NCI-H510A treated with DMSO at 0.1 percent for 48 hours (cell line): ENCODE results near the gene MFSD6L.

Source experiments
- DNase-seq: peaks from one replicate; lab custom pipeline; 2025; lab: John Stamatoyannopoulos, UW

MFSD6L gene

DNA sequence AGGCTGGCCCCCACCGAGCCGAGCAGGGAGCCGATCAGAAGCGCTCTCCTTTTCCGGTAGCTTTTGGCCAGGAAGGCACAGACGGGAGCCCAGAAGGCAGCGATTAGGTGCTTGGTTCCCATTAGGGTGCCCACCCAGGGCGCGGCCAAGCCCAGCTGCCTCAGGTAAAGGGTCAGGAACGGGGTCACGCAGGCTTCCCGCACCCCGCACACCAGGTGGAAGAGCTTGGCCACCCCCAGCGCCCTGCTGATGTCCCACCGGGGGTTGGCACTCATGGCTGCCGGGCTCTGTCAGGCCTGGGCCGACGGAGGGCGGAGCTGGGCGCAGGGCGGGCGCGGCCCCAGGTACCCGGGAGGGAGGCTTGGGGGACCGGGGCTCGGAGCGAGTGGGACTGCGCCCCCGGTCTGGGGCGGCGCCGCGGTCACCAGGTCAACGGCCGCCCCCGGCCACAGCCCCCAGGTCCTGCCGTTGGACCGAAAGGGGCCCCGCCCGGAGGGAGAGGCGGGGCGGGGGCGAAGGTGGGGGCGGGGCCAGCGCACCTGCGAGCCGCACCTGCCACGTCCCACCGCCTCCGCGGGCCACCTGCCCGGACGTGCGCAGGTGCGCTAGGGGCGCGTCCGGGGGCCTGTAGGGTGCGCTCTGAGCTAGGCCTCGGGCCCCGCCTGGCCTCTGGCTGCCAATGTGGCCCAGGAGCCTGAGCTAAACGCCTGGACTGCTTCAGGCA, at the start of gene MFSD6L:
TSS of gene MFSD6L (minus strand) at position 520 of the 724 bp plus-strand sequence. CDS start at position 275, 245 bp downstream.
- DNase-seq: no peak

DNA sequence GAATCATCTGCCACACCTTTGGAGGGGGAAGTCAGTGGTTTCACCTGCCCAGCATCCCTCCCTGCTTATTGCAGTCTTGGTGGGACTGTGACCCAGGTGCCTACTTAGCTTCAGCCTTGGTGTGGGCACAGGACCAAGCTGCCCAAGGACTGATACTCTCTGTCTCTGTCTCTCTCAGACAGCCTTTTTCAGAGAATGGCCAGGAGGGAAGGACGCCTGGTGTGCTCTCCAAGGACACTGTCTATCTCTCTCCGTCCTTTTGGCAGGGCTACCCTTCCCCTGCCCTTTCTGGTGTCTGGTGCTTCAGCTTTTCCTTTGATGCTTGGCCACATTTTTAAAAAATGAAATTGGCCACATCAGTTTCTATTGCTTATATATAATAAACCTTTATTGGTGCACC, 48.7 kb upstream of the MFSD6L start:
- DNase-seq: no peak

DNA sequence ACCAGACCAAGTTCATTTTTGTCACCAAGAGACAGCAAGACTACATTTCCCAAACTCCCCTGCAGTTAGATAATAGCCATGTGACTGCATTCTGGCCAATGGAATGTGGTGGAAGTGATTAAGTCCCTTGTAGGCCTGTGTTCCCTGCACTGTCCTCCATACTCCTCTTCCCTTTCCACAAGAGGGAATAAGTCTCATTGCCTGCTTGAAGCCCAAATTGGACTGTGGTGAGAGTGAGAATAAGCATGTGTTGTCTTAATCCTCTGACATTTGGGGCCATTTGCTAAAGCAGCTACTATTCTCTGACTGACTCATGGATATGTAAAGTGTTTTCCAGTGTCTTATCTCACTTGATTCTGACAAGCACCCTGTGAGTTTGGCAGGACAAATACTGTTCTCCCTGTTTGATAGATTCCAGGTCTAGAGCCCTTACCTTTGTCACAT, 47.6 kb upstream of the MFSD6L start:
- DNase-seq: no peak

DNA sequence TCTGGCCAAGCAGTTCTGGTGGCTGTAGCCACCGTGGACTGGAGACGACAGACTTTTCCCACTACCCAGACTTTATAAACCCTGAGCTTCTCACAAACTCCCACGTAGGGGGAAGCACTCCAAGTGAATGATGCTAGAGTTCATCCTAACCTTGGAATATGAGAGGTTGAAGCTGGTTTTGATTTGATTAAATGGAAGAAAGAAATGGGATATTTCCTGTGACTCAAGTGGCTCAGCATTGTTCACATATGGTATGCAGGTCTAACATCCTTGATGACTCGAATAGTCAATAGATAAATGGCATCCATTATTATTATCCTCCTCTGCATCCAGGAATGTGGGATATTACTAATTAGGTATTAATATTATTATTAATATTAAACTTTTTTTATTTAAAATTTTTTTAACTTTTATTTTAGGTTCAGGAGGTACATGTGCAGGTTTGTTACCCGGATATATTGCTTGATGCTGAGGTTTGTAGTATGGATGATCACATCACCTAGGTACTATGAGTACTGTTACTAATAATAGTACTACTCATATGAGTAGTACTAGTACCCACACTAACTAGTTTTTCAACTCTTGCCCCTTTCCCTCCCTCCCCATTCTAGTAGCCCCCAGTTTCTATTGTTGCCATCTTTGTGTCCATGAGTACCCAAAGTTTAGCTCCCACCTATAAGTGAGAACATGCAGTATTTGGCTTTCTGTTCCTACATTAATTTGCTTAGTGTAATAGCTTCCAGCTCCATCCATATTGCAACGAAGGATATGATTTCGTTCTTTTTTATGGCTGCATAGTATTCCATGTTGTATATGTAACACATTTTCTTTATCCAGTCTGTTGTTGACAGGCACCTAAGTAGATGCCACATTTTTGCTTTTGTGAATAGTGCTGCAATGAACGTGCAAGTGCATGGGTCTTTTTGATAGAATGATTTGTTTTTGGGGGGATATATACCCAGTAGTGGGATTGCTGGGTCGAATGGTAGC, 45.4 kb upstream of the MFSD6L start:
- no peak for DNase-seq

DNA sequence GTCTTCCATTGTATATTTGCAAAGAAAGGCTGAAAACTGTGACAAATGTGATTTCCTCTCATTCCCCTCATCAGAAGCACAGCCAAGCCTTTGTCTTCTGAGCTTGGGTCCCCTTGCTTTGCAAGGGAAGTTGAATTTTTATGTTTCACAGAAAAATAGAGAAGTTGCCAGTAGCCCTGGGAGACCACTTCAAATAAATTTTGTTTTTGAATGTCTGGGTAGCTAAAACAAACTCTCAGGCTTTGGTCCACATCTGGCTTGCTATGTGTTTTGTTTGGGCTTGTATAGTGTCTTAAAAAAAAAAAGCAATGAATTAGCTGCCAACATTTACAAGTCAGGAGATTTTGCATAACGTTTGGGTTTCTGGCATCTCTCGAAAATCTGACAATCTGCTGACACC, 44.2 kb upstream of the MFSD6L start:
- no peak for DNase-seq

DNA sequence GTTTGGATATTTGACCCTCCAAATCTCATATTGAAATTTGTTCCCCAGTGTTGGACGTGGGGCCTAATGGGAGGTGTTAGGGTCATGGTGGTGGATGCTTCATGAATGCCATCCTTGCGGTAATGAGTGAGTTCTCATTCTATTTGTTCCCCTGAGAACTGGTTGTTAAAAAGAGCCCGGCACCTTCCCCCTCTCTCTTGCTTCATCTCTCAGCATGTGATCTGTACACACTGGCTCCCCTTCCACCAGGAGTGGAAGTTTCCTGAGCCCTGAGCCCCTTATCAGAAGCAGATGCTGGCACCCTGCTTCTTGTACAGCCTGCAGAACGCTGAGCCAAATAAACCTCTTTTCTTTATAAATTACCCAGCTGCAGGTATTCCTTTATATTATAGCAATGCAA, 42.7 kb upstream of the MFSD6L start:
- DNase-seq: no peak

DNA sequence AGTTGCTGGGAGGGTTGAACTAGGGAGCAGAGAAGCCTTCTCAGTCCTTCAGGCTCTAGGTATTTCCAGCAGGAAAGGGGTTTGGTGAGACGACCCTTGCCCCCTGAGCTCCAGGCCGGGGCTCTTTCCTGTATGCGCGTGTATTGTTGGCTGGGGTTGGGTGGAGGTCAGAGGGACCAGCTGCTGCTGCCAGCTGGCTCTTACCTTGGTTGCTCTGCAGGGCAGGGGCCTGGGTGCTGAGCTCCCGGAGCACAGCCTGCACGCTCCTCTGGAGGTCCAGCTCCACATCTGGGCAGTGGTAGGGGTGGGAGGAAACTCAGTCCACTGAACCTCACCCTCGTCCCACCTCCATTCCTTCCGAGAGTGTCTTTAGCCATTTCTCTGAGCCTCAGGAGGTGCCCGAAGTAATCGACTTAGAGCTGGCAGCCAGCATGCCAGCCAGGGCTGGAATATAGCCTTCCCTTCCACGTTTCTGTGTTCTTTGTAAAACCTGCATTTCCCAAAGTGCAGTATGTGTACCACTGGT, 40.3 kb upstream of the MFSD6L start:
- DNase-seq: no peak

DNA sequence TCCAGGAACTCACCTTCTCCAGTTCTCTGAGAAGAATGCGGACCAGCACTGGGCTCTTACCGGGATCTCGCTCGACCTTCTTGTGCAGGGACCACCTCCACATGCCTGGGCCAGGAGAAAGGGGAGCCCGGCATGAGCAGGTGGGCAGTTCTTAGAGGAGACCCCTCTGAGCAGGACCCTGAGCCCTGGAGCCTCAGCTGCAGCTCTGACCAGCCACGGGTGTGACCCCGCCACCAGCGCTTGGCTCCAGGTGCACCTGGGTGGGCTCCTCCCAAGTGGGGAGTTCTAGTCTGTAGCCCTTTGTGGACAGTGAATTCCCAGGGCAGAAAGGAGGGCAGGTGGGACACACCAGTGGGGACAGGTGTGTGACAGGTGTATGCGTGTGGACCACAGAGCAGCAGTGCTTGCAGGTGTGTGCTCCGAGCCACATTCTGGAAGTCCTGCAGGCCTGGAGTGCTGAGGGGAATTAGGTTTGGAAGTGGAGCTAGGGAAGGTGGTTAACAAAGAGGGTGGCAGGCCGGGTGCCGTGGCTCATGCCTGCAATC, 39.5 kb upstream of the MFSD6L start:
- DNase-seq: no peak

DNA sequence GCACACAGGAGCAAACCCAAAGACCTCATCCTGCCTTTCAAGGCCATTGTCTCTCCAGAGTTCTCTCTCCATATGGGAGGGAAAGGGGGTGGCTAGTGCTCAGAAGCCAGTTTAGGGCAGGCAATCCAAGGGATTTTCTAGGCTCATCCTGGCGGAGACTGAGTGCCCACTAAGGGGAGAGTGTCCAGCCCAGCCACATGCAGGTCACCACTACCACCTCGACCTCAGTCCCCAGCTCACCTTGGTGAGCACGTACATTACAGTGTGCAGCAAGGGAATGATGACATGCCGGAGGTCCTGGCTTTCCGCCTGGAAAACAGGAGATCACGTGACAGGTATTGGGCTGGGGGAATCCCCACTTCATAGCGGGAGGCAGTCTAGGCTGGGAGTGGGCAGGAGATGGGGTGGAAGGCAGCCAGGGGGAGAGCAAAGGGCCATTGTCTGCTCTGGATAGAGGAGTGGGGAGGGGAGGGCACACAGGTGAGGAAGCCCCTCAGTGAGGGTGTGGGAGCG, 38.5 kb upstream of the MFSD6L start:
- no peak for DNase-seq

GRCh38 chr17:8836821-8837562, 37.8 kb upstream of the MFSD6L start:
- DNase-seq: no peak

GRCh38 chr17:8835631-8836364, 36.6 kb upstream of the MFSD6L start:
- no peak for DNase-seq

DNA sequence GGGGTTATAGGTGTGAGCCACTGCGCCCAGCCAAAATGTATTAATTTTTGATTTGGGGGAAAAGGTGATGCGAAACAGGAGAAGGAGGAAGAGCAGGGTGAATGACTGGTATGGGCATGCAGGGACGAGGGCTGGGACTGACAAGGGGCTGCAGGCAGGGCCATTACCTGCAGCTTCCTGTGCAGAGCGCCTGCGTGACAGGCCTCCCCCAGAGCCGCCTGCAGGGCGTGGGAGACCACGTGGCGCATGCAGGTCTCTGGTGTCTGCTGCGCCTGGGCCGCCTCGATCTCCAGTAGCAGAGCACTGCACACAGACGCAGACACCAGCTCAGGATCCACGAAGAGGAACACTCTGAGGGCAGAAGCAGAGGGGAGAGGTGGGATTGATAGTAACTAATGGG, 35.9 kb upstream of the MFSD6L start:
- no peak for DNase-seq

DNA sequence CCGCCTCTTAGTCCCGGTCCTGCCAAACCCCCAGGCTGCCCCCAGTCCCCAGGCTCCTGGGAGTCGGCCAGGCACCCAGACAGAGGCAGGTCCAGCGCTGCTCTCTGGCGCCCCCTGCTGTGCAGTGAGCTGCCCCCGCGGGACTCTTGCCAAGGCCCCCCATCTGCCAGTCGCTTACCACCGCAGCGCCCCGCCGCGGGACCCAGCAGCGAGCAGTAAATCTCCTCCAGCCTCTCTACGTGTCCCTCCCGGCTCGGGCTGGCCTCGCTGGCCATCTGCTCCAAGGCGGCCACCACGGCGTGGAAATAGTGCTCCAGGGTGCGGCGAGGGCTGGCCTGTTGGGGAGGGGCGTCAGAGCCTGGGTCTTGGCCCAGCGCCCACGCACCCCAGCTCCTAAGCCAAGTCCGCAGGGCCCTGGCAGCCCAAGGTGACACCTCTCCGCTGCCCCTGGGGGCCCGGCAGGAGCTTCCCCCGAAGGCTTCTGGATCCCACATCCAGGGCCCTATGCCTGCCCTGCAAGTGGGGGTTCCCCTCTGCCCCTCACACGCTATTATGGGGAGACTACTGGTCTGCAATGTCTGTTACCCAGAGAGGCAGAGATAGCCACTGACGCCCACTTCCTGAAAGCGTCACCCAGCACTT, 33.7 kb upstream of the MFSD6L start:
- no peak for DNase-seq

- no peak for DNase-seq
Measured at GRCh38 chr17:8831234-8831849, 32.2 kb upstream of the MFSD6L start.

DNA sequence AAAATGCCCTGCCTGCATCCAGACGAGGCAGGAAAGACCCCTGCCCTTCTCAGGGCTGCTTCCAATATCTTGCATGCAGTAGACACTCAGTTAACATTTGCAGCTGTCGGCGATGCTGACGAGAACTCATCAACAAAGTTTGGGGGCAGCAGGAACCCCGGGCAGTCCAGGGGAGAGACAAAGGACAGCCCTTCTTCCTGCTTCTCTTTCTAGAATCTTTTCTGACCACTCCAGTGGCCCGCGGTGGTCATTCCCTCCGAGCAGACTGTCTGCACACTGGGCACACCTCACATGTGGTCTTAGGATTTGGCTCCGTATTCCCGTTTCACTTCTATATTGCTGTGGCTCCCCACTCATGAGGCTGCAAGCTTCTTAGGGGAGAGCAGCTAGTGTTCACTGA, 31.0 kb upstream of the MFSD6L start:
- no peak for DNase-seq

GRCh38 chr17:8829036-8829941, 30.1 kb upstream of the MFSD6L start:
- DNase-seq: no peak

DNA sequence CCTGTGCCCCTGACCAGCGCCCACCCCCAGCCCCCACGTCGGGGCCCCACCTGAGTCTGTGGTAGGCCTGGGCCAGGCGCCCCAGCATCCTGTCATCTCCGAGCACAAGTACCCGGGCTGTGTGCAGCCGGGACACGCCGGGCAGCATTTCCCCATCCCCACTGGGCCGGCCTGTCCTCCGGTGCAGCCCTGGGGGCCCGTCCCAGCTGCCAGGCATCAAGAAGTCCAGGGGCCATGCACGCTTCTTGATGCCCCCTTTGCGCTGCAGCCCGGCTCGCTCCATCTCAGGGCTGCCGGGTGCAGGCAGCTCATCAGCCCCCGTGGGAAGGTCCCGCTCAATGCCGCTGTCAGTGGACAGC, 29.3 kb upstream of the MFSD6L start:
- no peak for DNase-seq

GRCh38 chr17:8826808-8827435, 27.8 kb upstream of the MFSD6L start:
- no peak for DNase-seq
